GM12892 (cell line): ENCODE data around the gene EFEMP2.

Experiments used
- POLR2A ChIP-seq: IDR thresholded peaks from 2 replicates; pipeline ENCODE4 v1.6.1; 2011; ENCODE audit warnings: low read depth, low read length, control low read depth
- POLR2AphosphoS5 ChIP-seq: IDR thresholded peaks from 2 replicates; pipeline ENCODE4 v1.6.1; 2011; ENCODE audit warnings: low read depth, low read length, control low read depth
- TAF1 ChIP-seq: IDR thresholded peaks from 2 replicates; pipeline ENCODE4 v1.6.1; 2011; ENCODE audit warnings: low read depth, mild to moderate bottlenecking, control low read depth, low read length, borderline replicate concordance

DNA sequence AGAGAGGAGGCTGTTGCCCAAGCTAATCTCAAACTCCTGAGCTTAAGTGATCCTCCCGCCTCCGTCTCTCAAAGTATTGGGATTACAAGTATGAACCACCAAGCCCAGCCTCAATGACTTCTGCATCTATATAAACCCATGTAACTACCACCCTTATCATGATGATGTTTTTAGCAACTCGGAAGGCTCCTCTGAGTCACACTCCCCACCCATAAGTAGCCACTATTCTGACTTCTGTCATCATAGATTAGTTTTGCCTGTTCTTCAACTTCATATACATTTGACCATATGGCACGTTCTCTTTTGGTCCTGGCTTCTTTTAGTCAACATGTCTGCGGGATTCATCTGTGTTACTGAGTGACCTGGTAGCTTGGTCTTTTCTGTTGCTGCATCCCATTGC, 34.0 kb upstream of the EFEMP2 start:
- no peak for TF ChIP-seq POLR2A
- no peak for TF ChIP-seq POLR2AphosphoS5
- TF ChIP-seq TAF1, result no peak
